Calu3 (cell line): ENCODE results near the gene RASGRP2. TPM values are rescaled to one million over a fixed set of nuclear protein-coding genes. Genes with fewer than 3 reads are reported as not detected.

ENCODE experiments used
- BruUV-seq: library from RNA; stranded (reverse); fragments of 400-500 nt; replicated peaks from 2 replicates; lab custom pipeline; 2021; lab: Mats Ljungman, UMichigan
- CTCF ChIA-PET: fragments of 300-600 bp; sonication (Branson Sonifier 250); formaldehyde crosslinking; loops from one replicate; lab custom pipeline; 2022; ENCODE audit warnings: antibody characterized with exemption; lab: Charles Lee
- DNase-seq: peaks from one replicate; pipeline ENCODE4 v3.0.0; 2022
- H3K27ac Mint-ChIP-seq: one replicate; pipeline ENCODE4 v1.8.0; 2022; ENCODE audit warnings: mixed read lengths; ENCODE audit not compliant: unreplicated experiment
- H3K27me3 Mint-ChIP-seq: one replicate; pipeline ENCODE4 v1.8.0; 2022; ENCODE audit warnings: mixed read lengths; ENCODE audit not compliant: unreplicated experiment
- H3K36me3 Mint-ChIP-seq: one replicate; pipeline ENCODE4 v1.8.0; 2022; ENCODE audit warnings: mild to moderate bottlenecking, moderate library complexity, mixed read lengths; ENCODE audit not compliant: insufficient read depth, unreplicated experiment
- H3K4me1 Mint-ChIP-seq: one replicate; pipeline ENCODE4 v1.8.0; 2022; ENCODE audit warnings: mild to moderate bottlenecking, low read depth, mixed read lengths; ENCODE audit not compliant: unreplicated experiment
- H3K4me3 Mint-ChIP-seq: one replicate; pipeline ENCODE4 v1.8.0; 2022; ENCODE audit warnings: mild to moderate bottlenecking, low read depth, moderate library complexity, mixed read lengths; ENCODE audit not compliant: unreplicated experiment
- H3K9me3 Mint-ChIP-seq: one replicate; pipeline ENCODE4 v1.8.0; 2022; ENCODE audit warnings: low read depth, mixed read lengths; ENCODE audit not compliant: unreplicated experiment
- CTCF ChIP-seq: fragments of 200-600 bp; IDR thresholded peaks from one replicate; pipeline ENCODE4 v1.8.0; 2022; ENCODE audit warnings: antibody characterized with exemption; ENCODE audit not compliant: unreplicated experiment
- intact Hi-C: fragments of 100-400 bp; cut with micrococcal nuclease; formaldehyde crosslinking; loops from one replicate; pipeline ENCODE4 v1.10.0; 2022; ENCODE audit not compliant: unreplicated experiment
- total RNA-seq: library from RNA; stranded (reverse); gene quantifications from 2 replicates; pipeline ENCODE4 v1.2.3, GENCODE V29; 2022

The RASGRP2 gene
- total RNA-seq, 1 experiment from 2014 or later: not detected

GRCh38 chr11:64679846-64680245 lies 64.1 kb downstream of the RASGRP2 start:
- no peak for TF ChIP-seq CTCF
- intact Hi-C loops: no loop called here
- Mint-ChIP-seq H3K27me3 (peaks cover 98% of the 10 kb centered on the region), H3K36me3 (no peaks in the 10 kb centered on the region), H3K4me1 (no peaks in the 10 kb centered on the region), H3K9me3 (no peaks in the 10 kb centered on the region), H3K27ac (no peak overlapping the region), H3K4me3 (no peak overlapping the region)
- DNase-seq: no peak
- BruUV-seq: no TSS peak
- CTCF ChIA-PET: interaction anchor here (1.0 kb wide), 1 partner anchor 9 kb away, joined by 3 read pairs; no protein-coding TSS in a partner anchor

DNA sequence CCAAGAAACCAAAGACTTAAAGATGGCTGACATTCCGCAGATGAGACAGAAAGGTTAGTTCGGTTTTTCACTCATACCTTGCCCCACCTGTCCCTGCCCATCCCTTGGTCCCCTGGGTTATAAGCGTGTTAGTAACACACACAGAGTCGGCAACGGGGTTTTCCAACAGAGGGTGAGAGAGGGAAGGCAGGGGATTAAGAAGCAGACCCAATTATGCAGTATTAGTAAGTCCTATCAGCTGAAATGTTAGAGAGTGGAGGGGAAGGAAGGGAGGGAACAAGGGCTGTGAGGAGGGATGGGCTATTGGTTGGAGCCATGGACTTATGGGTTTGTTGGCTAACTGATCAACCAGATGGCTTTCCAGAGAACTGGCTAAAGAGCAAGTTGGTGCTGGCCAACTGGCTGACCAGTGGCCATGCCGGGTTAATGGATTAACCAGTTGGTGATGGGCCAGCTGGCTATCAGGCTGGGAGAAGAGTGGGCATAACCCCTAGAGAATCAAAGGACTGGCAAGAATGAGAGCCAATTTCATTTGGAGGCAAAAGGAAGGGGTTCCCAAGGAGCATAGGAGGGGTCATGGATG lies 66.4 kb downstream of the RASGRP2 start:
- no TSS peak for BruUV-seq
- no peak for TF ChIP-seq CTCF
- intact Hi-C loops: no loop called here
- CTCF ChIA-PET: no interaction called here
- no peaks in the 10 kb centered on the region for H3K36me3 Mint-ChIP-seq
- H3K4me1 Mint-ChIP-seq: no peaks in the 10 kb centered on the region
- no peaks in the 10 kb centered on the region for H3K9me3 Mint-ChIP-seq
- no peak for DNase-seq
- H3K27me3 Mint-ChIP-seq: peaks cover 97% of the 10 kb centered on the region
- no peak overlapping the region for H3K27ac Mint-ChIP-seq
- no peak overlapping the region for H3K4me3 Mint-ChIP-seq

Other genes starting within 250 kb of the RASGRP2 start
- gene SLC22A11, start 188.2 kb downstream of the RASGRP2 start, total RNA-seq: not detected in 2 replicates
- not detected in 2 replicates for gene SLC22A12, start 152.9 kb downstream of the RASGRP2 start, total RNA-seq
- not detected in 2 replicates for gene NRXN2, start 20.9 kb downstream of the RASGRP2 start, total RNA-seq
- gene PYGM, start 15.8 kb upstream of the RASGRP2 start, total RNA-seq: 1.4 and 1.8 TPM in 2 replicates
- 312 and 319 TPM in 2 replicates for gene SF1, start 34.4 kb upstream of the RASGRP2 start, total RNA-seq
- 17.0 and 17.4 TPM in 2 replicates for gene MAP4K2, start 59.1 kb upstream of the RASGRP2 start, total RNA-seq
- 39.8 and 41.0 TPM in 2 replicates for gene MEN1, start 66.4 kb upstream of the RASGRP2 start, total RNA-seq
- 26.5 and 33.0 TPM in 2 replicates for gene CDC42BPG, start 100.5 kb upstream of the RASGRP2 start, total RNA-seq
- gene EHD1, start 134.5 kb upstream of the RASGRP2 start, total RNA-seq: 92.8 and 101 TPM in 2 replicates
- gene ATG2A, start 173.1 kb upstream of the RASGRP2 start, total RNA-seq: 29.6 and 35.8 TPM in 2 replicates
- gene PPP2R5B, start 180.5 kb upstream of the RASGRP2 start, total RNA-seq: 9.9 and 12.2 TPM in 2 replicates
- gene GPHA2, start 191.8 kb upstream of the RASGRP2 start, total RNA-seq: not detected in 2 replicates
- gene MAJIN, start 228.0 kb upstream of the RASGRP2 start, total RNA-seq: 0.56 TPM in 1 of 2 replicates, not detected in the other